GM18858 (cell line): Measurements from ENCODE around the gene C13orf42.

Experiments used
- ATAC-seq: cut with Tn5 transposase; IDR thresholded peaks from one replicate; pipeline ENCODE4 v1.9.1; 2021; ENCODE audit not compliant: unreplicated experiment

The C13orf42 gene

GRCh38 chr13:51111174-51111573 lies at the start of gene C13orf42:
Gene C13orf42 (minus strand): TSS chr13:51111274. CDS start chr13:51111209, 65 bp downstream.
- ATAC-seq: no peak

GRCh38 chr13:51158880-51159518 lies 47.9 kb upstream of the C13orf42 start:
- no peak for ATAC-seq

GRCh38 chr13:51158365-51158764 lies 47.3 kb upstream of the C13orf42 start:
- ATAC-seq: no peak

GRCh38 chr13:51156648-51157047 lies 45.6 kb upstream of the C13orf42 start:
- no peak for ATAC-seq

GRCh38 chr13:51155776-51156515 lies 44.9 kb upstream of the C13orf42 start:
- ATAC-seq: no peak

- no peak for ATAC-seq
These were observed 44.1 kb upstream of the C13orf42 start for GRCh38 chr13:51155161-51155560.

- ATAC-seq: no peak
These were observed 43.0 kb upstream of the C13orf42 start for GRCh38 chr13:51154029-51154555.

- no peak for ATAC-seq
These were observed 42.5 kb upstream of the C13orf42 start for GRCh38 chr13:51153527-51153926.

GRCh38 chr13:51152701-51153100 lies 41.6 kb upstream of the C13orf42 start:
- ATAC-seq: no peak

GRCh38 chr13:51151463-51151862 lies 40.4 kb upstream of the C13orf42 start:
- no peak for ATAC-seq

GRCh38 chr13:51148952-51149573 lies 38.0 kb upstream of the C13orf42 start:
- ATAC-seq: no peak

GRCh38 chr13:51148223-51148951 lies 37.3 kb upstream of the C13orf42 start:
- no peak for ATAC-seq

GRCh38 chr13:51147732-51148131 lies 36.7 kb upstream of the C13orf42 start:
- ATAC-seq: no peak

- ATAC-seq: no peak
These were observed 35.6 kb upstream of the C13orf42 start for GRCh38 chr13:51146667-51147066.

- no peak for ATAC-seq
These were observed 26.2 kb upstream of the C13orf42 start for GRCh38 chr13:51137250-51137649.

- no peak for ATAC-seq
These were observed 25.4 kb upstream of the C13orf42 start for GRCh38 chr13:51136276-51136980.

GRCh38 chr13:51134763-51135365 lies 23.8 kb upstream of the C13orf42 start:
- no peak for ATAC-seq

GRCh38 chr13:51130348-51130747 lies 19.3 kb upstream of the C13orf42 start:
- no peak for ATAC-seq

- peak; percentile 84 for ATAC-seq
These were observed 14.6 kb upstream of the C13orf42 start for GRCh38 chr13:51125495-51126226.
